ENCODE results near the gene PRTN3.

PRTN3 gene

GRCh38 chr19:858868-859843 is 18.4 kb downstream of the PRTN3 start, which contains the start of gene CFD:
Gene CFD (plus strand): TSS chr19:859664. CDS start chr19:859690, 26 bp downstream.
- ATAC-seq = no peak
- TF ChIP-seq BACH2 (CRISPR knock-in tag; IDR thresholded peaks at IDR 0.05; ENCODE audit: borderline replicate concordance) = no peak
- TF ChIP-seq CSDC2 (CRISPR knock-in tag; IDR thresholded peaks at IDR 0.05) = no peak
- TF ChIP-seq ZC3H10 (CRISPR knock-in tag; IDR thresholded peaks at IDR 0.05) = no peak

- no peak for ATAC-seq
- TF ChIP-seq SNAI2 (CRISPR knock-in tag; IDR thresholded peaks at IDR 0.05) = no peak
- TF ChIP-seq CREB5 (CRISPR knock-in tag; IDR thresholded peaks at IDR 0.05; ENCODE audit: low read depth) = no peak
- TF ChIP-seq ZNF70 (CRISPR knock-in tag; IDR thresholded peaks at IDR 0.05) = no peak
- no peak for TF ChIP-seq PATZ1 (CRISPR knock-in tag; IDR thresholded peaks at IDR 0.05; ENCODE audit: borderline replicate concordance)
- no peak for TF ChIP-seq ZFP3 (CRISPR knock-in tag; IDR thresholded peaks at IDR 0.05)
- TF ChIP-seq POU6F1 (CRISPR knock-in tag; IDR thresholded peaks at IDR 0.05; ENCODE audit: borderline replicate concordance, low read depth) = no peak
- no peak for TF ChIP-seq TCF4 (CRISPR knock-in tag; IDR thresholded peaks at IDR 0.05; ENCODE audit: borderline replicate concordance)
- no peak for TF ChIP-seq ARNTL (CRISPR knock-in tag; IDR thresholded peaks at IDR 0.05; ENCODE audit: borderline replicate concordance, low read depth)
- TF ChIP-seq OSR1 (CRISPR knock-in tag; IDR thresholded peaks at IDR 0.05) = no peak
- no peak for TF ChIP-seq PPARA (CRISPR knock-in tag; IDR thresholded peaks at IDR 0.05; ENCODE audit: borderline replicate concordance)
- no peak for TF ChIP-seq ESRRG (CRISPR knock-in tag; IDR thresholded peaks at IDR 0.05)
- TF ChIP-seq CSRNP3 (CRISPR knock-in tag; IDR thresholded peaks at IDR 0.05) = no peak
- TF ChIP-seq ZNF8 (CRISPR knock-in tag; IDR thresholded peaks at IDR 0.05) = no peak
- no peak for TF ChIP-seq ZNF565 (CRISPR knock-in tag; conservative IDR thresholded peaks at IDR 0.05; ENCODE audit: low read depth)
- TF ChIP-seq BACH2 (CRISPR knock-in tag; IDR thresholded peaks at IDR 0.05; ENCODE audit: borderline replicate concordance) = no peak
- TF ChIP-seq ISL1 (CRISPR knock-in tag; IDR thresholded peaks at IDR 0.05) = no peak
Observed at GRCh38 chr19:861141-861755, 20.4 kb downstream of the PRTN3 start.

- peak; percentile 42 for ATAC-seq
Observed at GRCh38 chr19:861756-862580, 21.2 kb downstream of the PRTN3 start.

More at GRCh38 chr19:861756-862580, 21.2 kb downstream of the PRTN3 start:
- TF ChIP-seq ZFP30 (CRISPR knock-in tag; IDR thresholded peaks at IDR 0.05) = no peak
- no peak for TF ChIP-seq ZNF565 (CRISPR knock-in tag; conservative IDR thresholded peaks at IDR 0.05; ENCODE audit: low read depth)
- TF ChIP-seq RARB (CRISPR knock-in tag; IDR thresholded peaks at IDR 0.05) = no peak
- no peak for TF ChIP-seq CREB5 (CRISPR knock-in tag; IDR thresholded peaks at IDR 0.05; ENCODE audit: low read depth)
- no peak for TF ChIP-seq SNAI2 (CRISPR knock-in tag; IDR thresholded peaks at IDR 0.05)
